ENCODE results near the gene PKDCC. TPM values are rescaled to one million over a fixed set of nuclear protein-coding genes. Genes with fewer than 3 reads are reported as not detected.

The PKDCC gene
- total and polyA plus RNA-seq, 10 donors = 19.8 to 81.9 (median 44.4) TPM

DNA sequence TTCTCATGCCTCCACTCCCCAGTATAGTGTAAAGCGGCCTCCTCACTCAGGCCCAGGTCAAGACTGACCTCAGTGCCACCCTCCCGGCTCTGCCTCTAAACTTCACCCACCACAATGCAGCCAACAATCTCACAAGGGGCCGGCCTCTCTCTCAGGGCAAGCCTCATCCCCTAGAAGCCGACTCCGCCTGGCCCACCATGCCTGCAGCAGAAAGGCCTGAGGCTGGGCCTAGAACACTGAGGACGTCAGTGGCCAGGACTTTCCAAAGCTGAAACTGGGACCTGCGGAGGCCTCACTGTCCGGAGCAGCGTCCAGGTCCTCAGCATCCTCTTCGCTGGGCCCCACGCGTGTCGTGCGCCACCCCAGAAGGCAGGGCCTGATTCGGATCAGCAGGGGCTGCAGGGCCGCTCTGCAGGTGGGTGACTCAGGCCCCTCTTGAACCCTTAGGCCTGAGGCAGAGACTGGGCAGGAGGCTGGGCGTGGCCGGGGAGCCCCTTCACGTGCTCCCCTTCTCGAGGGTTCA is 52.9 kb downstream of the PKDCC start:
- TF ChIP-seq, protein P1, sequence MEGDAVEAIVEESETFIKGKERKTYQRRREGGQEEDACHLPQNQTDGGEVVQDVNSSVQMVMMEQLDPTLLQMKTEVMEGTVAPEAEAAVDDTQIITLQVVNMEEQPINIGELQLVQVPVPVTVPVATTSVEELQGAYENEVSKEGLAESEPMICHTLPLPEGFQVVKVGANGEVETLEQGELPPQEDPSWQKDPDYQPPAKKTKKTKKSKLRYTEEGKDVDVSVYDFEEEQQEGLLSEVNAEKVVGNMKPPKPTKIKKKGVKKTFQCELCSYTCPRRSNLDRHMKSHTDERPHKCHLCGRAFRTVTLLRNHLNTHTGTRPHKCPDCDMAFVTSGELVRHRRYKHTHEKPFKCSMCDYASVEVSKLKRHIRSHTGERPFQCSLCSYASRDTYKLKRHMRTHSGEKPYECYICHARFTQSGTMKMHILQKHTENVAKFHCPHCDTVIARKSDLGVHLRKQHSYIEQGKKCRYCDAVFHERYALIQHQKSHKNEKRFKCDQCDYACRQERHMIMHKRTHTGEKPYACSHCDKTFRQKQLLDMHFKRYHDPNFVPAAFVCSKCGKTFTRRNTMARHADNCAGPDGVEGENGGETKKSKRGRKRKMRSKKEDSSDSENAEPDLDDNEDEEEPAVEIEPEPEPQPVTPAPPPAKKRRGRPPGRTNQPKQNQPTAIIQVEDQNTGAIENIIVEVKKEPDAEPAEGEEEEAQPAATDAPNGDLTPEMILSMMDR (IDR thresholded peaks at IDR 0.05 in 8 of 11, conservative IDR thresholded peaks at IDR 0.05 in 3 of 11) = no peak
- TF ChIP-seq POLR2AphosphoS5 (IDR thresholded peaks at IDR 0.05) = no peak
- no peak for TF ChIP-seq POLR2A (IDR thresholded peaks at IDR 0.05)
- Histone ChIP-seq H3K9me3 (peaks cover 0 to 8% (median 1%) of the 10 kb centered on the region in 8 donors), H3K4me3 (peak overlapping the region in 7 of 8 donors; percentile 32 to 67 (median 39)), H3K4me1 (peaks cover 84 to 100% (median 100%) of the 10 kb centered on the region in 6 donors), H3K27me3 (replicated peaks in 1 of 7) (no peaks in the 10 kb centered on the region), H3K27ac (peak overlapping the region; percentile 86 to 98 (median 96)), H3K36me3 (no peaks in the 10 kb centered on the region)
- WGBS, 5 donors = 82 to 97% (median 85%) methylated on average over 15 to 20 of the region's 20 CpGs
- intact Hi-C loops (cut with DNase I; ENCODE audit: low total_unique reads) = loop anchor here (10.0 kb wide), 1 partner anchor 74 kb away; no protein-coding TSS in a partner anchor
- DNase-seq = no peak

- TF ChIP-seq POLR2AphosphoS5 (IDR thresholded peaks at IDR 0.05) (peak; percentile 72 to 79 (median 79)), POLR2A (IDR thresholded peaks at IDR 0.05) (no peak)
- TF ChIP-seq, protein P1 (IDR thresholded peaks at IDR 0.05 in 8 of 11, conservative IDR thresholded peaks at IDR 0.05 in 3 of 11) = no peak
- peak; percentile 93 for DNase-seq
- intact Hi-C loops (cut with DNase I; ENCODE audit: low total_unique reads) = loop anchor here (10.0 kb wide), 1 partner anchor 73 kb away; no protein-coding TSS in a partner anchor
- peaks cover 83 to 100% (median 99%) of the 10 kb centered on the region in 6 donors for H3K4me1 ChIP-seq
- H3K4me3 ChIP-seq = peak overlapping the region in 7 of 8 donors; percentile 32 to 67 (median 39)
- H3K27me3 ChIP-seq (replicated peaks in 1 of 7) = no peaks in the 10 kb centered on the region
- WGBS, 5 donors = 8 to 13% (median 8%) methylated on average over 19 to 77 of the region's 77 CpGs
- peak overlapping the region; percentile 86 to 98 (median 96) for H3K27ac ChIP-seq
- H3K9me3 ChIP-seq = peaks cover 0 to 8% (median 1%) of the 10 kb centered on the region in 8 donors
- H3K36me3 ChIP-seq = no peaks in the 10 kb centered on the region
These were observed 53.6 kb downstream of the PKDCC start for GRCh38 chr2:42101206-42102023.

GRCh38 chr2:42102024-42102590 is 54.3 kb downstream of the PKDCC start:
- Histone ChIP-seq H3K27me3 (replicated peaks in 1 of 7) (no peaks in the 10 kb centered on the region), H3K4me1 (peaks cover 83 to 100% (median 99%) of the 10 kb centered on the region in 6 donors), H3K36me3 (no peaks in the 10 kb centered on the region), H3K4me3 (peak overlapping the region in 7 of 8 donors; percentile 32 to 67 (median 39)), H3K27ac (peak overlapping the region; percentile 86 to 98 (median 96)), H3K9me3 (peaks cover 0 to 8% (median 1%) of the 10 kb centered on the region in 8 donors)
- TF ChIP-seq POLR2AphosphoS5 (IDR thresholded peaks at IDR 0.05) (peak; percentile 61 to 88 (median 84)), POLR2A (IDR thresholded peaks at IDR 0.05) (no peak)
- TF ChIP-seq, protein P1 (IDR thresholded peaks at IDR 0.05 in 8 of 11, conservative IDR thresholded peaks at IDR 0.05 in 3 of 11) = no peak
- intact Hi-C loops (cut with DNase I; ENCODE audit: low total_unique reads) = loop anchor here (10.0 kb wide), 1 partner anchor 73 kb away; no protein-coding TSS in a partner anchor
- 1 to 4% (median 3%) methylated on average over 11 to 33 of the region's 33 CpGs for WGBS, 5 donors
- DNase-seq = peak; percentile 96
